OCI-M2 (cell line): ENCODE results near the gene COL23A1.

Source experiments
- DNase-seq: peaks from one replicate; lab custom pipeline; 2025; ENCODE audit not compliant: unreplicated experiment; lab: John Stamatoyannopoulos, UW

The COL23A1 gene

GRCh38 chr5:178478370-178478769 lies 111.8 kb downstream of the COL23A1 start:
- DNase-seq: no peak

DNA sequence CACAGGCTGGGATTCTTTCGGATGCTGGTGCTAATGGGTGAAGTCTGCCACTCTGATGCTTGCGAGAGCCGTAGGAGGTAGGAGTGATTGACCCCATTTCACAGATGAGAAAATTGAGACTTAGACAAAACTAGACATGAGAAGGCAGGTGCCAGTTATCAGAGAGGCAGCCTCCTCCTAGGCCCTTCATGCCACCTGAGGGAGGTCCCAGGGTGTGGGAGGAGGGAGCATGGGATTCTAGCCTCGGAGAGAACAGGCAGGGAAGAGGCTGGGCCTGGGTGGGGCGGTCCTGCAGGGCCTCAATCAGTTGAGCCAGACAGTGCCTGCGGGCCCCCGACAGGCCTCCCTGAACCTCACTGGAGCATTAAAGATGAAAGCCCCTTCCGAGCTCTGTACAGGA lies 112.4 kb downstream of the COL23A1 start:
- DNase-seq: no peak

GRCh38 chr5:178476972-178477754 lies 113.0 kb downstream of the COL23A1 start:
- no peak for DNase-seq

DNA sequence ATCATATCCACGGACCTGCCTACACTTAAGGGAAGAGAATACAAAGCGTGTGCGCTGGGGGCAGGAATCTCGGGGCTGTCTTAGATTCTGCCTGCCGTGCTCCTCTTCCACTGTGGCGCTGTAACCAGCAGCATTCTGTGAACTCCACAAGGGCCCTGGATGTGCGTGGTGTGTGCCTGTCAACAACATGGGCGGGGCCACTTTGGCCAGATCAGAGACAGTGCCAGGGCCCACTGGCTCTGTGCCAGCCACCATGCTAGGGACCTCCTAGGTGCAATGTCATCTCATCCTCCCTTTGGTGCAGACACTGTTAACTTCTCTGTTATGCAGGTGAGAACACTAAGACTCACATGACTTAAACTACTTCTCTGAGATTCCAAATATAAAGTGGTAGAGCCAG lies 113.7 kb downstream of the COL23A1 start:
- no peak for DNase-seq

- no peak for DNase-seq
Measured at GRCh38 chr5:178475422-178475821, 114.8 kb downstream of the COL23A1 start.

GRCh38 chr5:178474562-178475184 lies 115.5 kb downstream of the COL23A1 start:
- no peak for DNase-seq

GRCh38 chr5:178473854-178474253 lies 116.3 kb downstream of the COL23A1 start:
- DNase-seq: no peak

- no peak for DNase-seq
Measured at GRCh38 chr5:178472138-178472537, 118.1 kb downstream of the COL23A1 start.

DNA sequence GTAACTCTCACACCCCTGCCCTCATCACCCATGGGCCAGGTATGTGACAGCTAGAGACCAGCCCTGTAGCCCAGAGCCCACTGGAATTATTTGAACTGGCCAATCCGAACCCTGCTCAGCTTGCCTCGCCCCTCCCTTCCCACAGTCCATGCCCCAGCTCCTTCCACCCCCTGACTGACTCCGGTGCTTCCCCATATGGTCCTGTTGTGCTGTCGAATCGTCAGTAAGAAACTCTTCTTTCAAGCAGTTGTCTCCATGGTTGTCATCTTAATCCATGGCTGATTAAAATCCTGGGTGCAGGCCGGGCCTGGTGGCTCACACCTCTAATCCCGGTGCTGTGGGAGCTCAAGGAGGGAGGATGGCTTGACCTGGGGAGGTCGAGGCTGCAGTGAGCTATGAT lies 118.5 kb downstream of the COL23A1 start:
- no peak for DNase-seq

DNA sequence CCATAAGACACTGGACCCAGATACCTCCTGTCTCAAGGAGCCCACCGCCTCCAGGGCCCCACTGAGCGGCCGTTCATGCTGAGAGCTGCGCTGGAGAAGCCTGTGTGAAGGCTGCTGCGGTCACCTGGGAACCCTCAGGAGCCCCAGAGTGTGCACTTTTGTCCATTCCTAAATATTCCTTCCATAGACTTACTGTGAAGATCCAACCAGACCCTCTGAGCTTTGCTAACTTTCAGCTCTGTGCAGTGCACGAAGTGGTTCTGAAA lies 119.5 kb downstream of the COL23A1 start:
- no peak for DNase-seq

GRCh38 chr5:178469975-178470759 lies 120.0 kb downstream of the COL23A1 start:
- no peak for DNase-seq

DNA sequence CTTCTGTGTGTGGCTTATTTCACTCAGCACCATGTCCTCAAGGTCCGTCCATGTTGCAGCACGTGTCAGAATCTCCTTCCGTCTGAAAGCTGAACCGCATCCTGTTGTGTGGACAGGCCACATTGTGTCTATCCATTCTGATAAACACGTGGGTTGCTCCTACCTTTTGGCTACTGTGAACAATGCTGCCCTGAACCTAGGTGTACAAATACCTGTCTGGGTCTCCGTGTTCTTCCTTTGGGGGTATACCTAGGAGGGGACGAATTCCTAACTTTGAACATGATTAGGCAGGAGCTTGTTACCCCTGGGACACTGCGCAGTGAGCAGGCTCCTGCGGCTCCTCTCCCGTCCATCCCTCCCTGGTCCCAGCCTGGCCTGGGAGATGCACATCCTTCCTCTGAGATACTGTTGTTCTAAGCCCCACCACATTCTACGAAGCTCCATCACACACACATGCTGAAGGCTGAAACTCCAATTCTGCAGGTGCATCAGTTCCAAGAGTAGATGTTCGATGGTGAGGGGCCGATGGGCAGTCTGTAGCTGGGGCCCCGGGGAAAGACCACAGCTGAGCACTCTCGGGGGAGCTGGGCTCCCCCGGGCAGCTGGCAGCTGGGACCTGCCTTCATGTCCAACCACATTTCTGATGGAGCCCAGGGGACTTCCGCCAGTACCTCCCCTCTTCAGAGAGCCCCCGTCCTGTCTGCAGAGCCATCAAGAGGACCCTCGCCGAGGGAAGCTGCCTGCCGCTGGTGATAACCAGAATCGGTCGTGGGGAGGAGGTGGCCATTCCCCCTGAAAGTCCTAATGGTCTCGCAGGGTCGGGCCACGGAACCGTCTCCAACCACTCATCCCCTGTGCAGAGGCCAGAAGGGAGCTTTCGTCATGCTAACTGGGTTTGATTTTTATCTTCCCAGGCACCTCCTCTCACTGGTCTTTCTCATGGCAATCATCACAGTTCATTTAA lies 120.9 kb downstream of the COL23A1 start:
- DNase-seq: no peak

DNA sequence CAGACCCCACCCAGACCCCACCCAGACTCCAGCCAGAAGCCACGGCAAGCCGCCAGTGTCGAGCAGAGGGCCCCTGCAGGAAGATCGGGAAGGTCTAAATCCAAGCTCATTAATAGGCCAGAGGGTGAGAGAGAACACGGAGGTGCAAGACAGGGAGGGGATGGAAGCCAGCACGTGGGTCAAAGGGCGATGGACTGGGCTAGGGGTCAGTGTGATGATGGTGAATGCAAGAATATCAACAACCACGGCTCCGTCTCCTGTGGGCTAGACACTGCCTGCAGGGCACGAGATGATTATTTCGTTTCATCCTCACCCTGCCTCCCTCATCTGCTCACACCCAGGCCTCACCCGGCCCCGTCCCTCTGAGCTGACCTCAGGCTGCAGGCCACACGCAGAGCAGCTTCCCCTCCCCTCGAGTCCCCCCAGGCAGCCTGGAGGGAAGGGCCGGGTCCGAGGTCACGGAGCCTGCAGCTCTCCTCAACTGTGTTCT lies 122.0 kb downstream of the COL23A1 start:
- DNase-seq: no peak

- DNase-seq: no peak
Measured at GRCh38 chr5:178467568-178468195, 122.5 kb downstream of the COL23A1 start.

- DNase-seq: no peak
Measured at GRCh38 chr5:178467205-178467567, 123.0 kb downstream of the COL23A1 start.

DNA sequence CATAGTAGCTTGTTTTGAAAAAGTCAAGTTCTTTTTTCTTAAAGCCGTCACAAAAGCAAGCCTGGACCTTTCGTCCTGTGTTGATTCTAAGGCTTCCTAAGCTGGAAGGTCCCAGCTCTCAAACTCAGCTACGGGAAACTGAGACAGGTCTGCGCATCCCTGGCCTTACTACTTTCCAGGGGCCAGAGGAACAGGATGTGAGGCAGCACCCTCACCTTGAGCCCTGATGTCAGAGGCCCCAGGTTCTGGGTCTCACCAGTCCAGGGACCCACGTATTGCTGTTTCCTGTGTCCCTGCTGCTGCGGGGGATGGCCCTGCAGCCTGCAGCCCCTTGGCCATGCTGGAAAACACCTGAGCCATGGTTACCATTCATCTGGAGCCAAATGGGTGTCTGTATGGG lies 123.9 kb downstream of the COL23A1 start:
- DNase-seq: no peak

DNA sequence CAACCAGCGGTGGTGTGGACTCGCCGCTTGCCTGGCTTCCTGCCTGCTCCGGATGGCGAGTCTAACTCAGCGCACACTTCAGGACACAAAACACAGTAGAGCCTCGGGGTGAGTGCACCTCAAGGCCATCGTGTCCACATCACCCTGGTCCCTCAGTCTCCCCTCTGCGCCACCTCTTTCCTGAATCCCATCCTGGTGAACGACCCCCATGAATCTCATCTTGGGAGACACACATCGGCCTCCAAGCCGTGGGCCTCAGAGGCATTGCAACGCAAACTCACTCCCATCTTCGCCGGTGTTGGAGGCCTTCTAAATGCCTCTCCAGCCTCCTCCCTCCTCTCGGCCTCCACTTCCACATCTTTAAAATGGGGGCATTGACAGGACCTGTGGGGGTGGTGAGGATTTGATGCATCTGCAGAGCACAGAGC lies 124.3 kb downstream of the COL23A1 start:
- no peak for DNase-seq

- DNase-seq: no peak
Measured at GRCh38 chr5:178465228-178465860, 124.8 kb downstream of the COL23A1 start.

- DNase-seq: no peak
Measured at GRCh38 chr5:178464431-178465048, 125.7 kb downstream of the COL23A1 start.
